Measurements from ENCODE around the gene NOL8.

NOL8 gene

GRCh38 chr9:92298036-92298435 is 27.1 kb downstream of the NOL8 start:
- Mint-ChIP-seq H3K27ac (peak overlapping the region; percentile 90 to 91), H3K36me3 (ENCODE audit: insufficient read depth) (peaks cover 59% of the 10 kb centered on the region), H3K4me1 (ENCODE audit: low read depth in 2 of 2) (peaks cover 15 to 24% of the 10 kb centered on the region in 2 donors), H3K27me3 (no peaks in the 10 kb centered on the region), H3K4me3 (peak overlapping the region; percentile 46 to 64), H3K9me3 (no peaks in the 10 kb centered on the region)
- ATAC-seq (replicated peaks) (no peak), DNase-seq (no peak)

- ATAC-seq (replicated peaks) (no peak), DNase-seq (no peak)
- Mint-ChIP-seq H3K4me3 (peak overlapping the region; percentile 46 to 64), H3K9me3 (no peaks in the 10 kb centered on the region), H3K4me1 (ENCODE audit: low read depth in 2 of 2) (peaks cover 20 to 25% of the 10 kb centered on the region in 2 donors), H3K27me3 (no peaks in the 10 kb centered on the region), H3K27ac (peak overlapping the region; percentile 90 to 91), H3K36me3 (ENCODE audit: insufficient read depth) (peaks cover 55% of the 10 kb centered on the region)
Measured at GRCh38 chr9:92297611-92298010, 27.5 kb downstream of the NOL8 start.

- Mint-ChIP-seq H3K27me3 (no peaks in the 10 kb centered on the region), H3K4me1 (ENCODE audit: low read depth in 2 of 2) (peaks cover 28 to 37% of the 10 kb centered on the region in 2 donors), H3K36me3 (ENCODE audit: insufficient read depth) (peaks cover 48% of the 10 kb centered on the region), H3K4me3 (no peak overlapping the region), H3K9me3 (no peaks in the 10 kb centered on the region), H3K27ac (peak overlapping the region in 1 of 2 donors; percentile 96)
- ATAC-seq (replicated peaks) (no peak), DNase-seq (no peak)
Measured at GRCh38 chr9:92295827-92296258, 29.3 kb downstream of the NOL8 start.

- no peak for ATAC-seq (replicated peaks)
- Mint-ChIP-seq H3K4me1 (ENCODE audit: low read depth in 2 of 2) (peaks cover 28 to 38% of the 10 kb centered on the region in 2 donors), H3K4me3 (peak overlapping the region in 1 of 2 donors; percentile 7), H3K27me3 (no peaks in the 10 kb centered on the region), H3K27ac (peak overlapping the region in 1 of 2 donors; percentile 96), H3K36me3 (ENCODE audit: insufficient read depth) (peaks cover 42% of the 10 kb centered on the region), H3K9me3 (no peaks in the 10 kb centered on the region)
- DNase-seq, result no peak
Measured at GRCh38 chr9:92295240-92295790, 29.8 kb downstream of the NOL8 start.

- H3K9me3 Mint-ChIP-seq, result no peaks in the 10 kb centered on the region
- DNase-seq, result peak in 2 of 3 experiments; percentile 4 to 8
- H3K27me3 Mint-ChIP-seq, result no peaks in the 10 kb centered on the region
- ATAC-seq (replicated peaks), result no peak
- H3K27ac Mint-ChIP-seq, result peak overlapping the region; percentile 96 to 99
- peak overlapping the region; percentile 93 to 99 for H3K4me3 Mint-ChIP-seq
- peaks cover 28 to 42% of the 10 kb centered on the region in 2 donors for H3K4me1 Mint-ChIP-seq (ENCODE audit: low read depth in 2 of 2)
- peaks cover 33% of the 10 kb centered on the region for H3K36me3 Mint-ChIP-seq (ENCODE audit: insufficient read depth)
Measured at GRCh38 chr9:92294297-92294676, 30.9 kb downstream of the NOL8 start.

- H3K36me3 Mint-ChIP-seq (ENCODE audit: insufficient read depth), result peaks cover 38% of the 10 kb centered on the region
- H3K4me1 Mint-ChIP-seq (ENCODE audit: low read depth in 2 of 2), result peaks cover 28 to 42% of the 10 kb centered on the region in 2 donors
- H3K27ac Mint-ChIP-seq, result peak within 1 kb of the TSS; percentile 96 to 99
- H3K9me3 Mint-ChIP-seq, result no peaks in the 10 kb centered on the region
- ATAC-seq (replicated peaks), result peak; percentile 96
- DNase-seq, result peak; percentile 99 to 100 (median 100)
- peak within 1 kb of the TSS; percentile 93 to 99 for H3K4me3 Mint-ChIP-seq
- H3K27me3 Mint-ChIP-seq, result no peaks in the 10 kb centered on the region
Measured at GRCh38 chr9:92293452-92294296, 31.5 kb downstream of the NOL8 start, which contains the start of gene IARS1. IARS1 (minus strand) TSS chr9:92293697; CDS start chr9:92289419, 4,278 bp downstream.

GRCh38 chr9:92293075-92293354 is 32.1 kb downstream of the NOL8 start:
- peak overlapping the region; percentile 93 to 99 for H3K4me3 Mint-ChIP-seq
- peaks cover 30 to 47% of the 10 kb centered on the region in 2 donors for H3K4me1 Mint-ChIP-seq (ENCODE audit: low read depth in 2 of 2)
- ATAC-seq (replicated peaks), result no peak
- H3K36me3 Mint-ChIP-seq (ENCODE audit: insufficient read depth), result peaks cover 43% of the 10 kb centered on the region
- peak overlapping the region; percentile 96 to 99 for H3K27ac Mint-ChIP-seq
- no peak for DNase-seq
- H3K27me3 Mint-ChIP-seq, result no peaks in the 10 kb centered on the region
- H3K9me3 Mint-ChIP-seq, result no peaks in the 10 kb centered on the region

- peak overlapping the region; percentile 96 to 99 for H3K27ac Mint-ChIP-seq
- H3K36me3 Mint-ChIP-seq (ENCODE audit: insufficient read depth), result peaks cover 43% of the 10 kb centered on the region
- H3K9me3 Mint-ChIP-seq, result no peaks in the 10 kb centered on the region
- H3K27me3 Mint-ChIP-seq, result no peaks in the 10 kb centered on the region
- ATAC-seq (replicated peaks), result no peak
- H3K4me3 Mint-ChIP-seq, result peak overlapping the region; percentile 93 to 99
- H3K4me1 Mint-ChIP-seq (ENCODE audit: low read depth in 2 of 2), result peaks cover 30 to 47% of the 10 kb centered on the region in 2 donors
- DNase-seq, result no peak
Measured at GRCh38 chr9:92292338-92293074, 32.6 kb downstream of the NOL8 start.

GRCh38 chr9:92291577-92291976 is 33.6 kb downstream of the NOL8 start:
- no peak overlapping the region for H3K4me3 Mint-ChIP-seq
- H3K27ac Mint-ChIP-seq, result peak overlapping the region in 1 of 2 donors; percentile 1
- H3K4me1 Mint-ChIP-seq (ENCODE audit: low read depth in 2 of 2), result peaks cover 30 to 43% of the 10 kb centered on the region in 2 donors
- H3K36me3 Mint-ChIP-seq (ENCODE audit: insufficient read depth), result peaks cover 46% of the 10 kb centered on the region
- ATAC-seq (replicated peaks) (no peak), DNase-seq (no peak)
- H3K27me3 Mint-ChIP-seq, result no peaks in the 10 kb centered on the region
- H3K9me3 Mint-ChIP-seq, result no peaks in the 10 kb centered on the region

- no peak overlapping the region for H3K4me3 Mint-ChIP-seq
- peaks cover 30 to 43% of the 10 kb centered on the region in 2 donors for H3K4me1 Mint-ChIP-seq (ENCODE audit: low read depth in 2 of 2)
Measured at GRCh38 chr9:92290785-92291429, 34.2 kb downstream of the NOL8 start.

GRCh38 chr9:92289708-92290390 is 35.3 kb downstream of the NOL8 start:
- H3K4me3 Mint-ChIP-seq, result no peak overlapping the region
- ATAC-seq (replicated peaks) (no peak), DNase-seq (no peak)
- no peaks in the 10 kb centered on the region for H3K9me3 Mint-ChIP-seq
- peaks cover 26 to 42% of the 10 kb centered on the region in 2 donors for H3K4me1 Mint-ChIP-seq (ENCODE audit: low read depth in 2 of 2)
- peaks cover 62% of the 10 kb centered on the region for H3K36me3 Mint-ChIP-seq (ENCODE audit: insufficient read depth)
- H3K27me3 Mint-ChIP-seq, result no peaks in the 10 kb centered on the region
- H3K27ac Mint-ChIP-seq, result peak overlapping the region in 1 of 2 donors; percentile 20

More at GRCh38 chr9:92290785-92291429, 34.2 kb downstream of the NOL8 start:
- DNase-seq (no peak), ATAC-seq (replicated peaks) (no peak)
- Mint-ChIP-seq H3K27me3 (no peaks in the 10 kb centered on the region), H3K36me3 (ENCODE audit: insufficient read depth) (peaks cover 51% of the 10 kb centered on the region), H3K27ac (peak overlapping the region; percentile 1 to 13), H3K9me3 (no peaks in the 10 kb centered on the region)

- DNase-seq (no peak), ATAC-seq (replicated peaks) (no peak)
- Mint-ChIP-seq H3K4me1 (ENCODE audit: low read depth in 2 of 2) (peaks cover 17 to 23% of the 10 kb centered on the region in 2 donors), H3K36me3 (ENCODE audit: insufficient read depth) (peaks cover 81% of the 10 kb centered on the region), H3K27ac (no peak overlapping the region), H3K9me3 (no peaks in the 10 kb centered on the region), H3K4me3 (no peak overlapping the region), H3K27me3 (no peaks in the 10 kb centered on the region)
Measured at GRCh38 chr9:92279302-92279701, 45.8 kb downstream of the NOL8 start.

Measured in effector memory CD8-positive, alpha-beta T cell (primary cell).